Ascending aorta (tissue), 2 donors: ENCODE results near the gene SORCS1. TPM values are rescaled to one million over a fixed set of nuclear protein-coding genes. Genes with fewer than 3 reads are reported as not detected.

Source experiments
- DNase-seq, 2 donors: peaks; one replicate each; pipeline ENCODE4 v3.0.0-alpha.2; 2019; ENCODE audit warnings: low spot score in 2 of 2
- H3K27ac ChIP-seq, 2 donors: fragments of 200-600 bp; sonication (generic); one replicate each; pipeline ENCODE4 v1.5.1; 2016 to 2017; ENCODE audit warnings: mild to moderate bottlenecking in 1 of 2
- H3K27me3 ChIP-seq: fragments of 200-600 bp; sonication (generic); one replicate; pipeline ENCODE4 v1.5.1; 2017
- H3K36me3 ChIP-seq, 2 donors: fragments of 200-600 bp; sonication (generic); one replicate each; pipeline ENCODE4 v1.5.1; 2016
- H3K4me1 ChIP-seq, 2 donors: fragments of 200-600 bp; sonication (generic); one replicate each; pipeline ENCODE4 v1.5.1; 2016 to 2017; ENCODE audit warnings: mild to moderate bottlenecking in 1 of 2
- H3K4me3 ChIP-seq, 2 donors: fragments of 200-600 bp; sonication (generic); one replicate each; pipeline ENCODE4 v1.5.1; 2016 to 2017; ENCODE audit warnings: mild to moderate bottlenecking in 1 of 2
- H3K9me3 ChIP-seq, 2 donors: fragments of 200-600 bp; sonication (generic); one replicate each; pipeline ENCODE4 v1.5.1; 2016
- intact Hi-C: fragments of 100-400 bp; cut with DNase I; formaldehyde crosslinking; loops from one replicate; pipeline ENCODE4 v1.15.1; 2023
- total RNA-seq: library from RNA; depleted of rRNA; stranded (reverse); fragments of >200 nt; gene quantifications from one replicate; pipeline ENCODE4 v1.1.0, GENCODE V29; 2016
- TF ChIP-seq, protein P1 (sequence below), 3 experiments: fragments of 200-600 bp in 2 of 3; fragments of 450-650 bp in 1 of 3; sonication (generic) in 2 of 3; IDR thresholded peaks; one replicate each; pipeline ENCODE4 v1.5.1; 2016 to 2019; ENCODE audit warnings: antibody characterized with exemption in 3 of 3, mild to moderate bottlenecking in 1 of 3, moderate library complexity in 1 of 3

SORCS1 gene
- total RNA-seq, 1 donor from 2014 or later, result not detected

DNA sequence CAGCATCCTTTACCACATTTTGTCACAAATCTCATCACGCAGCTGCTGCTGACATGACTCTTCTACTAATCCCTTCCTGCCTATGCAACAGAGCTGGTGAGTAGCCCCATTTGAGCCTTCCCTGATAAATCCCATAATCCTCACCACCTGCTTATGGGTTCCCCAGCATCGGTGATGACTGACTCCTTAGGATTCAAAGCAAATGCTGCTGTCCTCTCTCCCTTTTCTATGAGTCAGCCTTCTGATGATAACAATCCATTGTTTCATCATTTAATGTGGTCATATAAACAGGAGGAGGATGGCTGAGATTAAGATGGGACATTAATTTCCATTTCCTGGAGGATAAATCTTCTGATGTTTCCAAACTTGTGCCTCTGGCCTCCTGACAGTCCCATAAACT lies 73.4 kb downstream of the SORCS1 start:
- H3K27ac ChIP-seq, result no peak overlapping the region
- H3K4me3 ChIP-seq, result no peak overlapping the region
- no peaks in the 10 kb centered on the region for H3K36me3 ChIP-seq
- H3K9me3 ChIP-seq, result no peaks in the 10 kb centered on the region
- H3K4me1 ChIP-seq, result no peaks in the 10 kb centered on the region
- TF ChIP-seq, protein P1, sequence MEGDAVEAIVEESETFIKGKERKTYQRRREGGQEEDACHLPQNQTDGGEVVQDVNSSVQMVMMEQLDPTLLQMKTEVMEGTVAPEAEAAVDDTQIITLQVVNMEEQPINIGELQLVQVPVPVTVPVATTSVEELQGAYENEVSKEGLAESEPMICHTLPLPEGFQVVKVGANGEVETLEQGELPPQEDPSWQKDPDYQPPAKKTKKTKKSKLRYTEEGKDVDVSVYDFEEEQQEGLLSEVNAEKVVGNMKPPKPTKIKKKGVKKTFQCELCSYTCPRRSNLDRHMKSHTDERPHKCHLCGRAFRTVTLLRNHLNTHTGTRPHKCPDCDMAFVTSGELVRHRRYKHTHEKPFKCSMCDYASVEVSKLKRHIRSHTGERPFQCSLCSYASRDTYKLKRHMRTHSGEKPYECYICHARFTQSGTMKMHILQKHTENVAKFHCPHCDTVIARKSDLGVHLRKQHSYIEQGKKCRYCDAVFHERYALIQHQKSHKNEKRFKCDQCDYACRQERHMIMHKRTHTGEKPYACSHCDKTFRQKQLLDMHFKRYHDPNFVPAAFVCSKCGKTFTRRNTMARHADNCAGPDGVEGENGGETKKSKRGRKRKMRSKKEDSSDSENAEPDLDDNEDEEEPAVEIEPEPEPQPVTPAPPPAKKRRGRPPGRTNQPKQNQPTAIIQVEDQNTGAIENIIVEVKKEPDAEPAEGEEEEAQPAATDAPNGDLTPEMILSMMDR (IDR thresholded peaks at IDR 0.05), result no peak
- DNase-seq, result no peak
- H3K27me3 ChIP-seq, result no peaks in the 10 kb centered on the region
- intact Hi-C loops, result no loop called here

DNA sequence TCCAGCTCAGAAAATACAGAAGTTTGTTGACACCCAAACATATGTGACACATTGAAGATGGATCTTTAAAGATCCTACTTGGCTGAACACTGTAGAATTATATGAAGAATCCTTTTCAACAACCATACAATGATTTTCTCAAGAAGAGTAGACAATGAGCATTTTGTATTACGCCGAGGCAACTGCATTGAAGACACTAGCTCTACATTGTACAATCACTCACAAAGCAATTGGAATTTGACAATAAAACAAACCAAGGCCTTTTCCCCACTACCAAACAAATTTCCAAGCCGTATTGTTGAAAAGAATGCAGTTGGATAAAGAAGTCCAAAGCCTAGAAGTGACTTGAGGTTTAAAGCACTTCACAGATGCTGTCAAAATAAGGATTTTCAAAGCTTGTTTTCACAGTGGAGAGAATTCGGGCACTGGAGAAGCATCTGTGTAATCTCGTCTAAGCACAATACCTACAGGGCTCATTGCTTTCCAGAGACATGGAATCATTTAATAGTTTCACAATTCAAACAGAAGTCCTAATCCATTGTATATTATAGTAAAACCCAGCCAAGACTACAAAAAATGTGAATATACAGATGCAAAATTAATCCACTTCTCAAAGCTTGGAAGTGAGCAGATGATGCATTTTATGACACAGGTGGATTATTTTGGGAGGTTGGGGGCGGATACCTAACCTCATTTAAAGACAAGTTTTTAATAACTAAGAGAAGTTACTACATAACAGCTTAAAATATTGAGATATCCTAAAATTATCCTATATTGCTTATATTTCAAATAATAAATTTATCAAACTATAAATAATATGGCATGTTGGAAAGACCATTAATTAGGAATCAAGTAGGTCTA lies 78.6 kb downstream of the SORCS1 start:
- intact Hi-C loops, result no loop called here
- H3K36me3 ChIP-seq, result no peaks in the 10 kb centered on the region

DNA sequence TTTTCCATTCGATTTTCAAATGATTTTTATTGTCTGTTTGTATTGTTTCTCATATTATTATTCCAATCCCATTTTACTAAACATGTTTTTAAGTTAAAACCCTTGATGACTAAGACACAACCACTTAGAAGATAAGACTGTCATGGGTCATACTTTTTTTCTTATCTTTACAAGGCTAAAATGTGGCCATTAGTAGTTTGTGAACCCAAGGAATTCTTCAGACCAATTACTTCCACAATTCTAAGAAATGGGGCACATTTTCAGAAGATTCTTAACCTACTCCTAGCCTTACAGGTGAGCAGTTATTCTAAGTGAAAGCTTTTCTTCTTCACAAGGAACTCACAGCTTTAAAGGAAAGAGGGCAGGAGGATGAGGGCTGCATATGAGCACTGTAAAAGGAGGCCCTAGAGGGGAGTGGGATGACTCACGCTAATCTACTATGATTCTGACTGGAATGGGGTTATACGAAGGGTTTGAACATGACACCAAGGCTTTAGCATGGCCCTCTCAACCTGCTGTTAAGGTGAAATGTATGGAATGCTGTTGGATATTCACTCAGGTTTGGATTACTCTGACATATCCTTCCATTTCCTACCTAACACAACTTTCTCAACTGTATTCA lies 81.0 kb downstream of the SORCS1 start:
- Histone ChIP-seq H3K36me3 (no peaks in the 10 kb centered on the region), H3K9me3 (no peaks in the 10 kb centered on the region), H3K4me3 (no peak overlapping the region), H3K27me3 (no peaks in the 10 kb centered on the region), H3K27ac (no peak overlapping the region), H3K4me1 (no peaks in the 10 kb centered on the region)
- intact Hi-C loops, result no loop called here
- TF ChIP-seq, protein P1 (IDR thresholded peaks at IDR 0.05), result no peak
- no peak for DNase-seq

More for the DNA sequence above, 78.6 kb downstream of the SORCS1 start:
- H3K9me3 ChIP-seq, result no peaks in the 10 kb centered on the region
- H3K27me3 ChIP-seq, result no peaks in the 10 kb centered on the region
- DNase-seq, result no peak
- no peak overlapping the region for H3K27ac ChIP-seq
- H3K4me3 ChIP-seq, result no peak overlapping the region
- TF ChIP-seq, protein P1 (IDR thresholded peaks at IDR 0.05), result no peak
- no peaks in the 10 kb centered on the region for H3K4me1 ChIP-seq

DNA sequence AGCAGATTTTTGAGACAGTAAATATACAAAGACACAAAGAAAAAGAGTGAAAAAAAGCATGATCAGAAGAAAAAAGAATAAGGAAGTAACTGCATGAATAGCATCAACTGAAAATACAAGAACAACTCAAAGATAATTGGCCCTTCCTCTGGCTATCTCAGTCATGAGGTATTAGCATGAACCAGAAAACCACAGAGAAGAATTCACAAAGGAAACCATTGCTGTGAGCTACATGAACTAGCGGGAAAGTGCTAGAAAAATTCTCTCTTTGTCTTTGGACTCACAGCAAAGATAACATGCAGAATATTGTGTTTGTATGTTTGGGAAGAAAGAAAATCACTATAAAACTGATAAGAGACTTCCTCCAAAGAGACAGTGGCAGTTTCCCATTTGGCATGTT lies 82.9 kb downstream of the SORCS1 start:
- no peaks in the 10 kb centered on the region for H3K4me1 ChIP-seq
- no peak overlapping the region for H3K4me3 ChIP-seq
- intact Hi-C loops, result no loop called here
- H3K27ac ChIP-seq, result no peak overlapping the region
- H3K9me3 ChIP-seq, result no peaks in the 10 kb centered on the region
- TF ChIP-seq, protein P1 (IDR thresholded peaks at IDR 0.05), result no peak
- no peak for DNase-seq
- no peaks in the 10 kb centered on the region for H3K36me3 ChIP-seq
- H3K27me3 ChIP-seq, result no peaks in the 10 kb centered on the region

DNA sequence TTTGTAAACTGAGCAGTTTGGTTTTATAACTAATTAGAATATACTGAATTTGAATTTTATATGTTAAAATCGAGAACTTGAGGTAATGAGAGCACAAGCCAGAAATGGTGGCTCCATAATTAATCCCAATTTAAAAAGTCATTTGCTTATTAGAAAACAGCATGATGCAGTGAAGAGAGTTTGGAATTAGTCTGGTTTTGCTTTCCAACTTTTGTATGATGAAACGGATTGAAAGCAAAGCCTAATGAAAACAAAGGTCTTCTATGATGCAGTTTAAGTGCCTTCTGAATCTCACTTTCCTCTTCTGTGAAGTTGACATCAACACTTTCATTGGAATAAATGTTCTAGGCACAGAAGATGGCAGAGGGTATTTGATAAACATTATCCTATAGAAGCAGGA lies 89.4 kb downstream of the SORCS1 start:
- Histone ChIP-seq H3K4me1 (no peaks in the 10 kb centered on the region), H3K27ac (no peak overlapping the region), H3K27me3 (no peaks in the 10 kb centered on the region), H3K9me3 (no peaks in the 10 kb centered on the region), H3K36me3 (no peaks in the 10 kb centered on the region), H3K4me3 (no peak overlapping the region)
- no peak for DNase-seq
- intact Hi-C loops, result no loop called here
- TF ChIP-seq, protein P1 (IDR thresholded peaks at IDR 0.05), result no peak
